Superior temporal gyrus (tissue), 1 donor: ENCODE data around the gene SNAI3.

Experiments
- DNase-seq: peaks from one replicate; pipeline ENCODE4 v3.0.0-alpha.2; 2016; ENCODE audit errors: extremely low spot score

The SNAI3 gene

GRCh38 chr16:88721815-88722755 lies 35.8 kb upstream of the SNAI3 start:
- no peak for DNase-seq

- DNase-seq: no peak
These were observed 34.9 kb upstream of the SNAI3 start for GRCh38 chr16:88721236-88721635.

- DNase-seq: no peak
These were observed 34.2 kb upstream of the SNAI3 start for GRCh38 chr16:88720396-88720970.

- DNase-seq: no peak
These were observed 33.6 kb upstream of the SNAI3 start for GRCh38 chr16:88719933-88720296.

DNA sequence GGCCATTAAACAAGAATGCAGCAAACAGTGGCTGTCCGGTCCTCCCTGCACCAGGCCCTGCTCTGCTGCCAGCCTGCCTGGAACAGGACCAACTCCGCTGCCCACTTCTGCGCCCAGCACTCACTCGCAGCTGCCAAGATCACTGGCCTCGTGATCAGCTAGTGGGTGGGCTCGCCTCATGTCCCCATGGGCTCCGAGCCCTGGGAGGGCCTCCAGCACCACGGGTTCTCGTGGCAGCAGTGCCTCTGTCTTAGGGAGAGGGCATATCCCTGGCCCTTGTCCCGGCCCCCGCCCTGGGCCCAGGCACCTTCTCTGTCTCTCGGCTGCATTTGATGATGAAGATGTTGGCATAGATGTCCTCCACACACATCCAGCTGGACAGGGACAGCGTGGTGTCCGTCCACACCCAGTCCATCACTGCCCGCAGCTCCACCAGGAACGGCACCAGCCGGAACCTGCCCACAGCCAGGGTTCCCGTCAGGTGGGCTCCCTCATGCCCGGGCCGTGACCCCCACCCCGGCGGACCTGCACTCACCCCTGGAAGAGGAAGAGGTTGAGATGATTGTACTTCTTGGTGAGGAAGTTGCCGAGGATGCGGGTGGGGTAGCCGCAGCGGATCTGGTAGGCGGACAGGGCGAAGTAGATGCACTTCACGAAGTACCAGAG lies 33.1 kb upstream of the SNAI3 start:
- peak; percentile 80 for DNase-seq

GRCh38 chr16:88718178-88718577 lies 31.9 kb upstream of the SNAI3 start:
- DNase-seq: no peak

- no peak for DNase-seq
These were observed 30.3 kb upstream of the SNAI3 start for GRCh38 chr16:88716601-88717001.

GRCh38 chr16:88716201-88716600 lies 29.9 kb upstream of the SNAI3 start:
- no peak for DNase-seq

- DNase-seq: no peak
These were observed 29.2 kb upstream of the SNAI3 start for GRCh38 chr16:88715312-88716190.

DNA sequence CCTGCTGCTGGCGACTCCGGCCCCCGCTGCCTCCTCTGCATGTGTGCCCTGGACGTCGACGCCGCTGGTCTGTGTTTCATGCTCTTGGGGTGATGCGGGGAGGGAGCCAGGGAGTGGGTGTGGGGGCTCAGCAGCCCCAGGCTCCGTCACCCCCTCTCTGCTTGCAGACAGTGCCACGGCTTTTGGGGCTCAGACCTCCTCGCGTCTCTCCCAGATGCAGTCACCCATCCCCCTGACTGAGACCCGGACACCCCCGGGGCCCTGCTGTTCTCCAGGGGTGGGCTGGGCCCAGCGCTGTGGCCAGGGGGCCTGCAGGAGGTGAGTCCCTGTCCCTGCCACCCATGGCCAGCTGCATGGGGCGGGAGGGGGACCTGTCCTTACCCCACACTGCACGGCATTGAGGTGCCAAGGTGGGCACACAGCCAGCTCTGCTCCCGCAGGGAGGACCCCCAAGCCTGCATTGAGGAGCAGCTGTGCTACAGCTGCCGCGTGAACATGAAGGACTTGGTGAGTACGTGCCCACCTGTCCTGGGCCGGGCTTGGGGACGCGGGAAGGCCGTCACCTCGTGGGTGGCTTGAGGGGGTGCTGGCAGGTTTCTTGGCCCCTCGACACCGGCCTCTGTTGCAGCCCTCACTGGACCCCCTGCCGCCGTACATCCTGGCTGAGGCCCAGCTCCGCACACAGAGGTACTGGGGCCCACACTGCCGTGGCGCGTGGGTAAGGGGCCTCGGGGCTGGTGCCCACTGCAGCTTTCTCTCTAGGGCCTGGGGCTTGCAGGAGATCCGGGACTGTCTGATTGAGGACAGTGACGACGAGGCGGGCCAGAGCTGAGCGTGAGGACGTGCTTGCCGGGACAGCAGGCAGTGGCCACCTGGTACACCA lies 28.4 kb upstream of the SNAI3 start:
- DNase-seq: no peak

DNA sequence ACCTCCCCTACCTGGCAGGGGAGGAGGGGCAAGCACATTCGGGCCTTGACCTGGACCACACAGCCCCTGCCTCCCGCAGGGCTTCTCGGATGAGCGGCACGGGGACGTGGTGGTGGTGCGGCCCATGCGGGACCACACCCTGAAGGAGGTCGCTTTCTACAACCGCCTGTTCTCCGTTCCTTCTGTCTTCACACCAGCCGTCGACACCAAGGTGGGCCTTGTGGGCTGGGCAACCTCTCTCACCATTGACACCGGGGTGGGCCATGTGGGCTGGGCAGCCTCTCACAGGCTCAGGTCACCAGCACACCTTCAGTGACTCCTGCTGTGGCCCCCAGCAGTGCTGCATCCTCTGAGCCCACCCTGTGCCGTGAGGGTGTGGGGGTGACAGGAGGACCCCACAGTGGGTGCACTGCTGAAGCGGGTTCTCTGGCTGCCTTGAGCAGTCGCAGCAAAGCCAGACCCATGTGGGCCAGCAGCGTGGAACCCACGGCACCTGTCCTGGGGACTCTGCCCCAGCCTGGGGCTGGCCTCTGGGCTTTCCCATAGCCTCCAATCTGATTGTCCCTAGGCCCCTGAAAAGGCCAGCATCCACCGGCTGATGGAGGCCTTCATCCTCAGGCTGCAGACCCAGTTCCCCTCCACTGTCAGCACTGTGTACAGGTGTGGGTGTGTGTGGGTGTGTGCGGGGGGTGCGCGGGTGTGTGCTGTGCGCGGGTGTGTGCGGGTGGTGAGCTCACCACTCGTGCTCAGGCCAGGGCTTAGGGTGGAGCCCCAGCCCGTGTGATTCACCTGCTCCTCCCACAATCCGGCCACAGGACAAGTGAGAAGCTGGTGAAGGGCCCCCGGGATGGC lies 27.5 kb upstream of the SNAI3 start:
- no peak for DNase-seq

GRCh38 chr16:88713054-88713453 lies 26.7 kb upstream of the SNAI3 start:
- DNase-seq: no peak

GRCh38 chr16:88712362-88712979 lies 26.2 kb upstream of the SNAI3 start:
- DNase-seq: no peak

GRCh38 chr16:88711750-88712340 lies 25.5 kb upstream of the SNAI3 start:
- DNase-seq: no peak

GRCh38 chr16:88710556-88710955 lies 24.2 kb upstream of the SNAI3 start:
- DNase-seq: no peak

DNA sequence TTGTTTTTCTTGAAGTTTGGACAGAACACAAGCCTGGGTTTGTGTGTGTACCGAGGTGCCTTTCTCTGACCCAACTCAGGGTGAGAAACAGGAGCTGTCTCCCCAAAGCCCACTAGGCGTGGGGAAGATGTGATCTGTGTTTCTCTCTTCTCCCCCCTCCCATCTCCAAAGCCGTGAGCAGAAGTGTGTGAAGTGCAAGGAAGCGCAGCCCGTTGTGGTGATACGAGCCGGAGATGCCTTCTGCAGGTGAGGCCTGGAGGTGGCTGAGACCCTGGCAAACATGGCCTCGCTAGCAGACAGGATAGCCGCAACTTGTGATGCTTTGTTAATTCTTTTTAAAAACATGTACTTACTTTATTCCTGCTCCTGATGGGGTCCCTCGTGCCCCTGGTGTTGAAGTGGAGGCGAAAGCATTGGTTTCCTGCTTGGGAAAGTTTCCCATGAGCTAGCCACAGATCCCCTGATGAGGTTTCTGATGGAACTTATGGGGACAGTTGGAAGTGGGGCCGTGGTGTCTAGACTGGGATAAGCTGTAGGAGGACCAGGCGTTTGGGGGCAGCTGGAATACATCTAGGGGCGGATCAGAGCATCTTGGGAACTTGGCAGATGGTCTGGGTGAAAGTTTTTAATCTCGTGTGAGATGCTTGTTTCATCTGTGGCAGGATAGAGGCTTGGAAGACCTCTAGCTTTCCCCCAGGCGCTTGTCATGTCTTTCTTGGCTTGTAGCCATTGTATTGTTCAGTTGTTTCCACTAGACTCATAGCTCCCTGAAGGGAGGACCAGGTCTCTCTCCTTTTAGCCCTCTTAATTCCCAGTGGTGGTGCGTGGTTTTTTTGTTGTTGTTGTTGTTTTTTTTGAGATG lies 20.9 kb upstream of the SNAI3 start:
- no peak for DNase-seq

- peak; percentile 87 for DNase-seq
These were observed 20.1 kb upstream of the SNAI3 start, which contains the start of the genes CTU2 and RNF166 for GRCh38 chr16:88706229-88706964. Gene CTU2 (plus strand): TSS chr16:88706503. CDS start chr16:88706531, 28 bp downstream. Gene RNF166 (minus strand): TSS chr16:88706408. CDS start chr16:88706325, 83 bp downstream.
